ENCODE results near the gene GABBR1. TPM values are rescaled to one million over a fixed set of nuclear protein-coding genes. Genes with fewer than 3 reads are reported as not detected.
A peak's percentile ranks its signal among the peaks of the same experiment; 100 is the strongest.

The GABBR1 gene
- total RNA-seq, 1 experiment from 2014 or later = 146 TPM

DNA sequence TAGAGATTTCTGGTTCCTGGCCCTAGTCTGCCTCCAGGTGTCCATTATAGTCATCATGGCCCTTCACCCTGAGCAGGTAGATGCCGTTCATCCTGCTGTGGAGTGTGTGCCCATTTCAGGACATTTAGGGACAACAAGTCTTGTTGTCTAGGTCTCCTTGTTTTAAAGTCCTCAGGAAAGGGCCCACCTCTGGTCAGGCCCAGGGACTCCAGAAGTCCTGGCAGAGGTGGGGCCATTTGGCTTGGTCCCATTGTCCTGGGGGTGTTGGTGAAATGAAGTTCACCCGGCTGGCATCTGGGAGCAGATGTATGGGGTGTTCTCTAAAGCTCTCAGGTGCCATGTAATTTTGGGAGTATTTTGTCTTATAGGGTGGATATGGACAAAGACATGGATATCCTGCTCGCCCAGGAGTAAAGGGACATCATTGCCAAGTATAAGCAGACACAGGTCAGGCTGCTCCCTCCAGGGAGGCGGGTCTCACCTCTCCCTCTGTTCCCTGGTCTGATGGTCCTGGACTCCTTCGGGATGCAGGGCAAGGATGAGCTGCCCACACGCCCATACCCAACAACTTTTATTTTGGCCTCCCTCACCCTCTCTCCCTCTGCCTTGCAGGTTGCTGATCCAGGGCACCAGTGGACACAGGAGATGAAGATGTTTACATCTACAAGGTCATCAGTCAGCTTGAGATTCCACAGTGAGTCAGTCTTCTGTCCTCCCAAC lies 113.5 kb downstream of the GABBR1 start:
- H3K9ac ChIP-seq (ENCODE audit: extremely low read depth, insufficient read length, low read length) = no peak overlapping the region
- H3T11ph ChIP-seq (ENCODE audit: low read length) = no peak overlapping the region
- no peak overlapping the region for H2AFZ ChIP-seq (ENCODE audit: low read length)
- no peak overlapping the region for H3K14ac ChIP-seq (ENCODE audit: insufficient read depth, low read length)
- H2BK15ac ChIP-seq (ENCODE audit: low read depth, low read length) = no peak overlapping the region
- H3K4me3 Mint-ChIP-seq = no peak overlapping the region
- DNase-seq = peak; percentile 5
- WGBS (ENCODE audit: extremely low coverage, insufficient read length, low lambda C conversion rate) = no CpG with 5 or more reads among the region's 6 CpGs
- TF ChIP-seq, protein P1, sequence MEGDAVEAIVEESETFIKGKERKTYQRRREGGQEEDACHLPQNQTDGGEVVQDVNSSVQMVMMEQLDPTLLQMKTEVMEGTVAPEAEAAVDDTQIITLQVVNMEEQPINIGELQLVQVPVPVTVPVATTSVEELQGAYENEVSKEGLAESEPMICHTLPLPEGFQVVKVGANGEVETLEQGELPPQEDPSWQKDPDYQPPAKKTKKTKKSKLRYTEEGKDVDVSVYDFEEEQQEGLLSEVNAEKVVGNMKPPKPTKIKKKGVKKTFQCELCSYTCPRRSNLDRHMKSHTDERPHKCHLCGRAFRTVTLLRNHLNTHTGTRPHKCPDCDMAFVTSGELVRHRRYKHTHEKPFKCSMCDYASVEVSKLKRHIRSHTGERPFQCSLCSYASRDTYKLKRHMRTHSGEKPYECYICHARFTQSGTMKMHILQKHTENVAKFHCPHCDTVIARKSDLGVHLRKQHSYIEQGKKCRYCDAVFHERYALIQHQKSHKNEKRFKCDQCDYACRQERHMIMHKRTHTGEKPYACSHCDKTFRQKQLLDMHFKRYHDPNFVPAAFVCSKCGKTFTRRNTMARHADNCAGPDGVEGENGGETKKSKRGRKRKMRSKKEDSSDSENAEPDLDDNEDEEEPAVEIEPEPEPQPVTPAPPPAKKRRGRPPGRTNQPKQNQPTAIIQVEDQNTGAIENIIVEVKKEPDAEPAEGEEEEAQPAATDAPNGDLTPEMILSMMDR (conservative IDR thresholded peaks at IDR 0.05) = no peak
- no peak overlapping the region for H2BK12ac ChIP-seq (ENCODE audit: insufficient read length, low read depth, low read length)
- no peak overlapping the region for H2AK5ac ChIP-seq (ENCODE audit: insufficient read length, low read length)
- H3K36me3 Mint-ChIP-seq (ENCODE audit: insufficient read depth in 1 of 3, low read depth in 3 of 3) = peaks cover 14 to 24% (median 15%) of the 10 kb centered on the region in 3 experiments
- no peak overlapping the region for H2BK120ac ChIP-seq (ENCODE audit: low read depth, low read length, poor library complexity, severe bottlenecking)
- no peaks in the 10 kb centered on the region for H3K27me3 Mint-ChIP-seq (ENCODE audit: low read depth)
- H2BK20ac ChIP-seq (ENCODE audit: low read depth, low read length, poor library complexity, severe bottlenecking) = no peak overlapping the region
- no peaks in the 10 kb centered on the region for H3K23me2 ChIP-seq (ENCODE audit: insufficient read length, low read depth, low read length, poor library complexity, severe bottlenecking)
- no peaks in the 10 kb centered on the region for H3K79me1 ChIP-seq (ENCODE audit: insufficient read depth, low read depth, low read length, poor library complexity, severe bottlenecking)
- no peak overlapping the region; a peak in 1 of 7 replicates for H3K27ac Mint-ChIP-seq
- H3K9me3 Mint-ChIP-seq = peaks cover 23 to 26% of the 10 kb centered on the region in 2 experiments
- no peak overlapping the region for H3K18ac ChIP-seq (ENCODE audit: insufficient read length, low read depth, low read length)
- no peaks in the 10 kb centered on the region for H4K20me1 ChIP-seq (ENCODE audit: control insufficient read depth, insufficient read depth, insufficient read length)
- no peak overlapping the region for H3K4me2 ChIP-seq (ENCODE audit: insufficient read depth, insufficient read length, low read length)
- H4K8ac ChIP-seq (replicated peaks; ENCODE audit: insufficient read length, low read depth, low read length) = no peak overlapping the region
- H3K4ac ChIP-seq (ENCODE audit: low read depth, low read length) = no peak overlapping the region
- H2BK5ac ChIP-seq (ENCODE audit: insufficient read length, low read length) = no peak overlapping the region
- H3K23ac ChIP-seq (ENCODE audit: insufficient read length, low read depth, low read length) = no peak overlapping the region
- H4K91ac ChIP-seq (ENCODE audit: insufficient read length, low read depth, low read length) = no peak overlapping the region
- peaks cover 5% of the 10 kb centered on the region for H3K9me3 ChIP-seq (ENCODE audit: control insufficient read depth, low read depth, low read length)
- H3K4me1 ChIP-seq (ENCODE audit: insufficient read depth, low read length) = no peaks in the 10 kb centered on the region
- H4K5ac ChIP-seq (ENCODE audit: insufficient read length, low read depth, low read length) = no peak overlapping the region
- no peak overlapping the region for H3K27ac ChIP-seq (ENCODE audit: insufficient read length, low read depth, low read length)
- peaks cover 2% of the 10 kb centered on the region in 2 experiments for H3K4me1 Mint-ChIP-seq
- H3K79me2 ChIP-seq (ENCODE audit: insufficient read depth, low read length) = no peaks in the 10 kb centered on the region
- no peak overlapping the region for H3K56ac ChIP-seq (ENCODE audit: insufficient read length, low read depth, low read length)
- no peaks in the 10 kb centered on the region for H3K27me3 ChIP-seq (ENCODE audit: insufficient read depth, low read length)
